Fibroblast of the aortic adventitia (primary cell): ENCODE measurements around the gene RANBP9. TPM values are rescaled to one million over a fixed set of nuclear protein-coding genes. Genes with fewer than 3 reads are reported as not detected.

ENCODE experiments used
- DNase-seq: peaks from one replicate; pipeline ENCODE4 v3.0.0-alpha.2; 2010; ENCODE audit warnings: low read depth
- H3K4me3 ChIP-seq: 2 replicates; pipeline ENCODE4 v1.5.1; 2011; ENCODE audit warnings: low read depth, mild to moderate bottlenecking, control low read depth, low read length, moderate library complexity
- total RNA-seq: library from RNA; depleted of rRNA; stranded (reverse); fragments of >200 nt; gene quantifications from 2 replicates; pipeline ENCODE4 v1.2.3, GENCODE V29; 2012; ENCODE audit warnings: low replicate concordance
- TF ChIP-seq, protein P1 (sequence below): IDR thresholded peaks from 2 replicates; pipeline ENCODE4 v1.5.1; 2011; ENCODE audit warnings: mild to moderate bottlenecking, low read length, control low read depth, inconsistent platforms; ENCODE audit not compliant: insufficient read depth

RANBP9 gene
- total RNA-seq, 1 donor, result 35.5 TPM

DNA sequence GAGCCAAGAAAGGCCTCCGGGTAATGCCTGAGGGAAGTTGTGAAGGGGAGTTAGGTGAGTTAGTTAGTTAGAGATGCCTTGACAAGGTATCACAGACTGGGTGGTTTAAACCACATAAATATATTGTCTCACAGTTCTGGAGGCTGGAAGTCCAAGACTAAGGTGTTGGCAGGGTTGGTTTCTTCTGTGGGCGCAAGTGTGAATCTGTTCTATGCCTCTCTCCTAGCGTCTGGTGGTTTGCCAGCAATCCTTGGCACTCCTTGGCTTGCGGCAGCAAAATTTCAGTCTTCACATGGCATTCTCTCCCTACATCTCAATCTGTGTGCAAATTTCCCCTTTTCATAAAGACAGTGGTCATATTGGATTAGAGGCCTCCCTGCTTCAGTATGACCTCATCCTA is 29.7 kb upstream of the RANBP9 start:
- no peak overlapping the region for H3K4me3 ChIP-seq
- DNase-seq, result no peak
- TF ChIP-seq, protein P1, sequence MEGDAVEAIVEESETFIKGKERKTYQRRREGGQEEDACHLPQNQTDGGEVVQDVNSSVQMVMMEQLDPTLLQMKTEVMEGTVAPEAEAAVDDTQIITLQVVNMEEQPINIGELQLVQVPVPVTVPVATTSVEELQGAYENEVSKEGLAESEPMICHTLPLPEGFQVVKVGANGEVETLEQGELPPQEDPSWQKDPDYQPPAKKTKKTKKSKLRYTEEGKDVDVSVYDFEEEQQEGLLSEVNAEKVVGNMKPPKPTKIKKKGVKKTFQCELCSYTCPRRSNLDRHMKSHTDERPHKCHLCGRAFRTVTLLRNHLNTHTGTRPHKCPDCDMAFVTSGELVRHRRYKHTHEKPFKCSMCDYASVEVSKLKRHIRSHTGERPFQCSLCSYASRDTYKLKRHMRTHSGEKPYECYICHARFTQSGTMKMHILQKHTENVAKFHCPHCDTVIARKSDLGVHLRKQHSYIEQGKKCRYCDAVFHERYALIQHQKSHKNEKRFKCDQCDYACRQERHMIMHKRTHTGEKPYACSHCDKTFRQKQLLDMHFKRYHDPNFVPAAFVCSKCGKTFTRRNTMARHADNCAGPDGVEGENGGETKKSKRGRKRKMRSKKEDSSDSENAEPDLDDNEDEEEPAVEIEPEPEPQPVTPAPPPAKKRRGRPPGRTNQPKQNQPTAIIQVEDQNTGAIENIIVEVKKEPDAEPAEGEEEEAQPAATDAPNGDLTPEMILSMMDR, result no peak

DNA sequence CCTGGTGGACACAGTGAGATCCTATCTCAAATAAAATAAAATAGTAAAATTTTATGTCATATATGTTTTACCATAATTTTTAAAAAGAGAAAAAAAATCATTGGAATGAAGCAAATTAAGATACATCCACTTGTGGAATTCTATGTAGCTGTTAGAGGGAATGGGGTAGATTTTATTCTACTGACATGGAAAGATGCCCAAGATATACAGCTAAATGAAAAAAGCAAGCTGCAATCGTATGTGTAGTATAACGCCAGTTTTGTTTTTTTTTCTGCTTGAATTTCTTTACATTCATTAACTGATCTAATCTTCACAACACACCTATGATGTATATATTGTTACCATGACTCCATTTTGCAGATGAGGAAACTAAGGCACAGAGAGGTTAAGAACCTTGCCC is 23.4 kb upstream of the RANBP9 start:
- H3K4me3 ChIP-seq, result no peak overlapping the region
- DNase-seq, result no peak
- TF ChIP-seq, protein P1, result no peak

DNA sequence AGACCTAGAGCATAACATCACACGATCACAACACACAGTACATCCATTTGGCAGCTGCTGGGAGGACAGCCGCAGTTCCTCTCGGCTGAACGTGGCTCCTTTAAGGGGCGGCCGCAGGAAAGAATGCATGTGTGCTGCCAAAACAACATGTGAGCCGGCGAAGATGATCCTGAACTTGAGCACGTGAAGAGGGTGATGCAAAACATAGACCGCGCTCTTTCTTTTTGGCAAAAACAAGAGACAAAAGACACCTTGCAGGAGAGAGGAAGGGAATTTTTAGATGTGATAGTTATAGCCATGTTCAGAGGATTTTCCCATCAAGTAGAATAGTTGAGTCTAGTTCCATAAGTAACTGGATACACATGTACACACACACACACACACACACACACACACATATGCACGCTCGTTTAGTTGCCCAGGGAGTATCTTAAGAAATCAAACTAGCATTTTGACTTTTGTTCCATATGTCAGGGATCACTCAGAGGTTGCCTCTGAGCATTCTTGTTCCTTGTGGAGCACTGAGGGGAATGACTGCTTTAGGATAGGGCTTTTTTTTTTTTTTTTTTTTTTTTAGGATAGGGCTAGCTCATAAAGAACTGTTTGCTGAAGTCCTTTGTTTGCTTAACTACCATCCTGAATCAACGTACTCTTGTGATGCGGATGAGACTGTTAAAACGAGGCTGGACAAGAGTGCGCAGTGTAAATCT is 21.7 kb upstream of the RANBP9 start:
- peak; percentile 96 for DNase-seq
- TF ChIP-seq, protein P1, result no peak
- peak overlapping the region; percentile 28 for H3K4me3 ChIP-seq

DNA sequence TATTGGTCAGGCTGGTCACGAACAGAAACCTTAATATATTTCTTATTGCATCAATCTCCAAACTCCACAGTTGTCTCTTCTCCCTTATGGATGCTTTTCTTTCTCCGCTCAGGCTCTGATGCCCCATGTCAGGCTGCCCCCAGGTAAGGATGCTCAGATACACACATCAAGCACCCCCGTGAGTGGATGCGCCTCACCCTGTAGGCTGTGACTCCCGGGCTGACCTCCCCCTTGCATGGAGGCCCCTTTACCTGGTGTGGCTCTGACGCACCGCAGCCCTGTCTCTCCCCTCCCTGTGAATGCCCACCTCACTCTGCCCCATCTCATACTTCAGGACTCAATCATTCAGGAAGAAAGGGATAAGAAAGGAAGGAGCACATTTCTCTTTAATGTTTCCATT is 19.1 kb upstream of the RANBP9 start:
- DNase-seq, result no peak
- TF ChIP-seq, protein P1, result no peak
- no peak overlapping the region for H3K4me3 ChIP-seq

DNA sequence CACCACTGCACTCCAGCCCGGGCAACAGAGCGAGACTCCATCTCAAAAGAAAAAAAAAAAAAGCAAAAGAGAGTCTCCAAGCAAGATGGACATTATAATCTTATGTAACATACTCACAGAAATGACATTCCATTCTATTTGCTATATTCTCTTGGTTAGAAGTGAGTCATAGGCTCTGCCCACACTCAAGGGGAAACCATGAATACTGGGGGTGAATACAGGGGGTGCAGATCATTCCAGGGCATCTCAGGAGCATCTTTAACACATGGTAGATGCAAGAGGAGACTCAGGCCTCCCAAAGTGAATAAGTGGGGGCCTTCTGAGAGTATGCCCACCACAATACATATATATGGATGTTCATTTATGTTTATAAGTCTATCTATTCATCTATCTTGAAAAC is 18.3 kb upstream of the RANBP9 start:
- TF ChIP-seq, protein P1, result no peak
- no peak overlapping the region for H3K4me3 ChIP-seq
- DNase-seq, result peak; percentile 67

DNA sequence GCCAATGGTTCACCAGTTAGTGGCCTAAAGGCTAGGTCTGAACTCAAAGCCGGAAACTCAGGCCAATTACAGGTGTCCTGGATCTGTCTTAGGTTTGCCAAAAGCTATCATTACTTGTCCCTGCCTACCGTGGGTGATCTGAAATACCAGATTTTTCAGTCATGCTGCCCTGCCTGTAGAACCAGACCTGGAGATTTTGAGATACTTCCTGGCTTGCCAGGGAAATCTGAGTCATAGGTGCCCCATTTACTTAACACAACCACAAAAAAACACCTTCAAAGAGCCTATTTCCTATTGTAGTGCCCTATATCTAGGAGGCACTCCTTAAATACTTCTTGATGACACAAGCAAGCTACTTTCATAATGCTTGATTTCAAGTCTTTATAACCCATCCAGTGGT is 13.9 kb upstream of the RANBP9 start:
- TF ChIP-seq, protein P1, result no peak
- DNase-seq, result peak; percentile 42
- no peak overlapping the region for H3K4me3 ChIP-seq

DNA sequence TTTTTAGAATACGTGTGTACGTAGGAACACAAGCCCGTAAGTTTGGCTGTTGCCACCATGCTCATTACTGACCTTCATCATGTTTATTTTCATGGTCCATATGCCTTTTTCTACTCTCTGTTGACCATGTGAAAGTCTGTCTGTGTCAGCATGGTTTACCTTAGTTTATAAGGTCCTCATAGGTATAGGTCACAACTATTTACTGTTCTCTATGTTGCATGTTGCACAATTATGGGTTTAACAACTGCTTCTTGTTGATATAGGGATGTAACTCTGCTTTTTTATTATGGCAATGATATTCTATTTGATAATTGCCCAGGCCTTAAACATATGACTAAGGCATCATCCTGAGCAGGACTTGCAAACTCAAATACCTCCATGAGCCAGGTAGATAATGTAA is 13.4 kb upstream of the RANBP9 start:
- TF ChIP-seq, protein P1, result no peak
- H3K4me3 ChIP-seq, result no peak overlapping the region
- no peak for DNase-seq
